ENCODE measurements around the gene ANKRD9. TPM values are rescaled to one million over a fixed set of nuclear protein-coding genes. Genes with fewer than 3 reads are reported as not detected.

The ANKRD9 gene
- polyA plus RNA-seq, 3 donors = 4.4 to 16.5 (median 7.4) TPM

- whole genome bisulfite sequencing, 3 donors = 0 to 1% (median 1%) methylated on average over 32 to 88 of the region's 95 CpGs
- H3K27ac ChIP-seq (ENCODE audit: low read depth, low read length) = no peak overlapping the region
These were observed 7.2 kb upstream of the ANKRD9 start for GRCh38 chr14:102516531-102517391.

GRCh38 chr14:102514987-102515733 is 5.6 kb upstream of the ANKRD9 start:
- no peak overlapping the region for H3K27ac ChIP-seq (ENCODE audit: low read depth, low read length)
- WGBS, 3 donors = 82 to 89% (median 88%) methylated on average over 12 of the region's 12 CpGs

GRCh38 chr14:102513899-102514772 is 4.6 kb upstream of the ANKRD9 start:
- 83 to 90% (median 88%) methylated on average over 21 of the region's 21 CpGs for WGBS, 3 donors
- H3K27ac ChIP-seq (ENCODE audit: low read depth, low read length) = no peak overlapping the region

- WGBS, 3 donors = 85 to 89% (median 86%) methylated on average over 11 of the region's 11 CpGs
- H3K27ac ChIP-seq (ENCODE audit: low read depth, low read length) = no peak overlapping the region
These were observed 3.3 kb upstream of the ANKRD9 start for GRCh38 chr14:102512793-102513300.

GRCh38 chr14:102511538-102511937 is 2.0 kb upstream of the ANKRD9 start:
- H3K27ac ChIP-seq (ENCODE audit: low read depth, low read length) = no peak overlapping the region
- WGBS, 3 donors = 77 to 92% (median 86%) methylated on average over 5 of the region's 5 CpGs

GRCh38 chr14:102510616-102511520 is 1.3 kb upstream of the ANKRD9 start:
- 61 to 66% (median 64%) methylated on average over 16 to 19 of the region's 19 CpGs for WGBS, 3 donors
- no peak overlapping the region for H3K27ac ChIP-seq (ENCODE audit: low read depth, low read length)

GRCh38 chr14:102508774-102509745 is 516 bp downstream of the ANKRD9 start:
- WGBS, 3 donors = 5 to 10% (median 8%) methylated on average over 39 to 108 of the region's 110 CpGs
- H3K27ac ChIP-seq (ENCODE audit: low read depth, low read length) = no peak overlapping the region

- WGBS, 3 donors = 16 to 85% (median 64%) methylated on average over 14 of the region's 14 CpGs
These were observed 1.2 kb downstream of the ANKRD9 start for GRCh38 chr14:102508410-102508773.

GRCh38 chr14:102507857-102508312 is 1.7 kb downstream of the ANKRD9 start:
- no peak overlapping the region for H3K27ac ChIP-seq (ENCODE audit: low read depth, low read length)
- 88 to 92% (median 90%) methylated on average over 18 to 21 of the region's 21 CpGs for WGBS, 3 donors

More at GRCh38 chr14:102508410-102508773, 1.2 kb downstream of the ANKRD9 start:
- no peak overlapping the region for H3K27ac ChIP-seq (ENCODE audit: low read depth, low read length)

GRCh38 chr14:102507081-102507856 is 2.3 kb downstream of the ANKRD9 start:
- no peak overlapping the region for H3K27ac ChIP-seq (ENCODE audit: low read depth, low read length)
- 85 to 93% (median 89%) methylated on average over 88 to 115 of the region's 115 CpGs for WGBS, 3 donors

- 96 to 97% (median 97%) methylated on average over 11 of the region's 11 CpGs for WGBS, 3 donors
- H3K27ac ChIP-seq (ENCODE audit: low read depth, low read length) = no peak overlapping the region
These were observed 3.0 kb downstream of the ANKRD9 start for GRCh38 chr14:102506626-102506925.

- no peak overlapping the region for H3K27ac ChIP-seq (ENCODE audit: low read depth, low read length)
- 94 to 95% (median 95%) methylated on average over 19 of the region's 19 CpGs for WGBS, 3 donors
These were observed 3.6 kb downstream of the ANKRD9 start for GRCh38 chr14:102505775-102506625.

GRCh38 chr14:102505000-102505619 is 4.5 kb downstream of the ANKRD9 start:
- WGBS, 3 donors = 78 to 85% (median 83%) methylated on average over 7 of the region's 7 CpGs
- no peak overlapping the region for H3K27ac ChIP-seq (ENCODE audit: low read depth, low read length)

- no peak overlapping the region for H3K27ac ChIP-seq (ENCODE audit: low read depth, low read length)
- 72 to 79% (median 77%) methylated on average over 18 of the region's 18 CpGs for WGBS, 3 donors
These were observed 5.1 kb downstream of the ANKRD9 start for GRCh38 chr14:102504328-102504999.

Measured in adipose tissue (tissue), 3 donors.